WI38 (cell line): Measurements from ENCODE around the gene SAP30BP.

Source experiments
- H3K4me3 ChIP-seq: 2 replicates; pipeline ENCODE4 v1.5.1; 2011; ENCODE audit warnings: low read depth, mild to moderate bottlenecking, control low read depth, low read length
- CTCF ChIP-seq: IDR thresholded peaks from 2 replicates; pipeline ENCODE4 v1.5.1; 2012; ENCODE audit warnings: low read depth, mild to moderate bottlenecking, control low read depth, low read length

SAP30BP gene

GRCh38 chr17:75701288-75701687 is 34.1 kb downstream of the SAP30BP start:
- no peak overlapping the region for H3K4me3 ChIP-seq
- no peak for TF ChIP-seq CTCF

- no peak overlapping the region for H3K4me3 ChIP-seq
- TF ChIP-seq CTCF, result no peak
Observed at GRCh38 chr17:75703191-75703590, 36.1 kb downstream of the SAP30BP start.

- no peak for TF ChIP-seq CTCF
- H3K4me3 ChIP-seq, result no peak overlapping the region
Observed at GRCh38 chr17:75703591-75703990, 36.5 kb downstream of the SAP30BP start.

GRCh38 chr17:75704963-75705875 is 38.1 kb downstream of the SAP30BP start:
- TF ChIP-seq CTCF, result no peak
- no peak overlapping the region for H3K4me3 ChIP-seq

- no peak for TF ChIP-seq CTCF
- no peak overlapping the region for H3K4me3 ChIP-seq
Observed at GRCh38 chr17:75706042-75706728, 39.0 kb downstream of the SAP30BP start.

- H3K4me3 ChIP-seq, result no peak overlapping the region
Observed at GRCh38 chr17:75707079-75707571, 40.0 kb downstream of the SAP30BP start.

More at GRCh38 chr17:75707079-75707571, 40.0 kb downstream of the SAP30BP start:
- no peak for TF ChIP-seq CTCF
